Tibial nerve (tissue), 4 donors: Measurements from ENCODE around the gene SUSD3.

Source experiments
- CTCF ChIP-seq, 5 experiments: fragments of 200-600 bp in 3 of 5; fragments of 450-650 bp in 2 of 5; sonication (generic) in 3 of 5; IDR thresholded peaks; one replicate each; pipeline ENCODE4 v1.5.1; 2016 to 2019; ENCODE audit warnings: antibody characterized with exemption in 5 of 5, mild to moderate bottlenecking in 3 of 5, moderate library complexity in 2 of 5
- EP300 ChIP-seq, 2 donors: sonication (generic); formaldehyde crosslinking; IDR thresholded peaks; one replicate each; pipeline ENCODE4 v1.6.1; 2017; ENCODE audit warnings: antibody characterized with exemption in 2 of 2, mild to moderate bottlenecking in 1 of 2

- TF ChIP-seq CTCF (IDR thresholded peaks at IDR 0.05) = no peak
- no peak for TF ChIP-seq EP300 (IDR thresholded peaks at IDR 0.05)
These were observed 70.3 kb downstream of the SUSD3 start for GRCh38 chr9:93128715-93129224.
